Neuron (in vitro differentiated cells): ENCODE measurements around the gene CRABP2.

Source experiments
- H2AFZ ChIP-seq: one replicate; pipeline ENCODE4 v1.6.1; 2013; ENCODE audit warnings: low read depth, mild to moderate bottlenecking, inconsistent platforms, low read length, moderate library complexity
- H3K27me3 ChIP-seq: one replicate; pipeline ENCODE4 v1.6.1; 2013; ENCODE audit warnings: low read length; ENCODE audit not compliant: insufficient read depth
- H3K36me3 ChIP-seq: one replicate; pipeline ENCODE4 v1.6.1; 2013; ENCODE audit warnings: low read length; ENCODE audit not compliant: insufficient read depth
- H3K4me1 ChIP-seq: one replicate; pipeline ENCODE4 v1.6.1; 2013; ENCODE audit warnings: low read length; ENCODE audit not compliant: insufficient read depth
- H3K4me3 ChIP-seq: 2 replicates; pipeline ENCODE4 v1.5.1; 2013; ENCODE audit warnings: mild to moderate bottlenecking, low read length, moderate library complexity
- H3K9me3 ChIP-seq: one replicate; pipeline ENCODE4 v1.6.1; 2013; ENCODE audit warnings: low read length

The CRABP2 gene

DNA sequence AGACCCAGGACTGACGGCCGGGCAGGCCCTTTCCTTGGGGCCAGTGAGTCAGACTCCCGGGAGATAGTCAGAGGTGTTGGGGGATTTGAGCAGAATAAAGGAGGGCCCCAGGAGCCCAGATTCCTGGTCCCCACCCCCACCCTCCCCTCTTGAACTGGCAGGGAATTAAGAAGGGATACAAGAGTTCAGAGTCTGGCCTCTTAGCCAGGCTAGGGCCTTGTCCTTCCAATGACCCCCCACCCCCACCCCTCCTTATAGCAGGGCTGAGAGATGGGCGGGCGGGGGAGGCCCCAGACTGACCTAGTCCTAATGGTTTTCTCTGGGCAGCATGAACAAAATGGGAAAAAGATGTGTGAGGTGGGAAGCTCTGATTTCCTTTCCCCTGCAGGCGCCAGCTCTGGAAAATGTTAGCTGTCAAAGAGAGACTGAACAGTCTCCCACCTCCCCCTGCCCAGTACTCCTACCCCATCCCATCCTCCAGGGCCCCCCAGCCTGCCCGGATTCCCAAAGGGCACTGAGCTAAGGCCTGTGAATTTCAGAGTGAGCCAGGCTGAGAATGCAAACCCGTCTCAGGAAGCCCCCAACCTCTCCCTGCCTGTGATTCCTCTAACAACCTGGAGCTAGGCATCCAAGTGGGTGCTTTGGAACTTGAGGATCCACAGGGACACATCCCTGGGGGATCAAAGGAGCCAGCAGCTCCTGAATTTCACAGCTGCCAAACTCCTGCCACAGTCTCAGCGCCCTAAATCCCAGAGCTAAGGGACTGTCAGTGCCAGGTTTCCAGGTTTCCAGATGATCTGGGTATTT, 5.8 kb upstream of the CRABP2 start:
- H2AFZ ChIP-seq: no peak overlapping the region
- H3K4me1 ChIP-seq: peaks cover 46% of the 10 kb centered on the region
- H3K36me3 ChIP-seq: no peaks in the 10 kb centered on the region
- no peak overlapping the region for H3K4me3 ChIP-seq
- H3K9me3 ChIP-seq: no peaks in the 10 kb centered on the region
- no peaks in the 10 kb centered on the region for H3K27me3 ChIP-seq

GRCh38 chr1:156709757-156710489, 4.5 kb upstream of the CRABP2 start:
- Histone ChIP-seq H3K36me3 (no peaks in the 10 kb centered on the region), H3K27me3 (no peaks in the 10 kb centered on the region), H3K4me3 (no peak overlapping the region), H2AFZ (no peak overlapping the region), H3K4me1 (peaks cover 56% of the 10 kb centered on the region), H3K9me3 (no peaks in the 10 kb centered on the region)

GRCh38 chr1:156709031-156709430, 3.6 kb upstream of the CRABP2 start:
- no peaks in the 10 kb centered on the region for H3K9me3 ChIP-seq
- no peak overlapping the region for H2AFZ ChIP-seq
- H3K4me3 ChIP-seq: no peak overlapping the region
- H3K36me3 ChIP-seq: no peaks in the 10 kb centered on the region
- H3K4me1 ChIP-seq: peaks cover 65% of the 10 kb centered on the region
- no peaks in the 10 kb centered on the region for H3K27me3 ChIP-seq

GRCh38 chr1:156708218-156708661, 2.9 kb upstream of the CRABP2 start:
- H3K9me3 ChIP-seq: no peaks in the 10 kb centered on the region
- no peaks in the 10 kb centered on the region for H3K36me3 ChIP-seq
- H3K4me1 ChIP-seq: peaks cover 72% of the 10 kb centered on the region
- no peaks in the 10 kb centered on the region for H3K27me3 ChIP-seq
- no peak overlapping the region for H2AFZ ChIP-seq
- no peak overlapping the region for H3K4me3 ChIP-seq

GRCh38 chr1:156707417-156708217, 2.2 kb upstream of the CRABP2 start:
- peak overlapping the region; percentile 42 for H3K4me3 ChIP-seq
- H3K4me1 ChIP-seq: peaks cover 72% of the 10 kb centered on the region
- no peaks in the 10 kb centered on the region for H3K9me3 ChIP-seq
- no peaks in the 10 kb centered on the region for H3K27me3 ChIP-seq
- H3K36me3 ChIP-seq: no peaks in the 10 kb centered on the region
- peak overlapping the region; percentile 60 for H2AFZ ChIP-seq

GRCh38 chr1:156706657-156707416, 1.5 kb upstream of the CRABP2 start:
- H3K36me3 ChIP-seq: no peaks in the 10 kb centered on the region
- H3K27me3 ChIP-seq: no peaks in the 10 kb centered on the region
- peak overlapping the region; percentile 42 for H3K4me3 ChIP-seq
- no peaks in the 10 kb centered on the region for H3K9me3 ChIP-seq
- peak overlapping the region; percentile 60 for H2AFZ ChIP-seq
- H3K4me1 ChIP-seq: peaks cover 72% of the 10 kb centered on the region

- Histone ChIP-seq H3K4me1 (peaks cover 72% of the 10 kb centered on the region), H2AFZ (peak overlapping the region; percentile 60), H3K27me3 (no peaks in the 10 kb centered on the region), H3K9me3 (no peaks in the 10 kb centered on the region), H3K36me3 (no peaks in the 10 kb centered on the region), H3K4me3 (peak overlapping the region; percentile 42)
Measured at GRCh38 chr1:156705918-156706656, 704 bp upstream of the CRABP2 start.

DNA sequence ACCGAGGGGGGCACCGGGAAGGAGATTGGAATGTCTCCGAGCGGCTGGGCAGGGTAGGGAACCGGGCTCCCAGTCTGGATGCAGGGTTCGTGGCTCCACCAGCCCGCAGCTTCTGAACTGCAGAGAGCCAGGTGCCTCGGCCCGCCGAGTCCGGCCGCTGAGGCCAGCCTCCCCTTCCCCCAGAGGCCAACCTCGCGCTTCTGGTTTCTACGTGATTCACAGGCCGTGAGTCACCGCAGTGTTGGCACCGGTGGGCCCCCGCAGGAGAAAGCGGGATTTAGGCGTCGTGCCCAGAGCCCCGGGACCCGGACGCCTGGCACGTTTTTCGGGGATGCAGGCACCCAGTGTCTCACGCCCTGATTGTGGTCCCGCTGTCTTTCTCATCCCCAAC, 458 bp downstream of the CRABP2 start:
- H3K36me3 ChIP-seq: no peaks in the 10 kb centered on the region
- no peaks in the 10 kb centered on the region for H3K27me3 ChIP-seq
- peak overlapping the region; percentile 42 for H3K4me3 ChIP-seq
- H3K4me1 ChIP-seq: peaks cover 62% of the 10 kb centered on the region
- peak overlapping the region; percentile 60 for H2AFZ ChIP-seq
- H3K9me3 ChIP-seq: no peaks in the 10 kb centered on the region

GRCh38 chr1:156704166-156704711, 1.1 kb downstream of the CRABP2 start:
- H2AFZ ChIP-seq: no peak overlapping the region
- no peaks in the 10 kb centered on the region for H3K9me3 ChIP-seq
- no peaks in the 10 kb centered on the region for H3K36me3 ChIP-seq
- H3K27me3 ChIP-seq: no peaks in the 10 kb centered on the region
- peak overlapping the region; percentile 42 for H3K4me3 ChIP-seq
- peaks cover 55% of the 10 kb centered on the region for H3K4me1 ChIP-seq

GRCh38 chr1:156703741-156704140, 1.6 kb downstream of the CRABP2 start:
- peaks cover 4% of the 10 kb centered on the region for H3K36me3 ChIP-seq
- no peaks in the 10 kb centered on the region for H3K9me3 ChIP-seq
- H2AFZ ChIP-seq: no peak overlapping the region
- H3K4me1 ChIP-seq: peaks cover 50% of the 10 kb centered on the region
- H3K4me3 ChIP-seq: no peak overlapping the region
- H3K27me3 ChIP-seq: no peaks in the 10 kb centered on the region

DNA sequence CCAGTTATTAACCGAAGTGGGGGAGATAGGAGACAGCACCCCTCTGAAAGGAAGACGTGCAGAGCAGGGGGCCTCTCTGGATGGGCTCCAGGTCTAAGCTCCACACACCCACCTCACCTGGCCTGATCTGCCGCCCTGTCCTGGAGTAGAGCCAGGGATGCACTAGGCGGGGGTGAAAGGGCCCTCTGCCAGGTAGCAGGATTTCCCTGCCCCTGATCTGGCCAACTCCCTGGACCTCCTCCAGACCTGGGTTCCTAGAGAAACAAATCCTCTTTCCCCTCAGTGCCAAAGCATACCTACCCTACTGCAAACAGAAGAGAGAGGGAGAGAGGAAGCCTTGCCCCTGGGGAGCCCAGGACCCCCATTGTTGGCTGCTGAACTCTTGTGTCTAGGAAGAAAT, 2.0 kb downstream of the CRABP2 start:
- peaks cover 4% of the 10 kb centered on the region for H3K36me3 ChIP-seq
- no peak overlapping the region for H3K4me3 ChIP-seq
- H3K27me3 ChIP-seq: no peaks in the 10 kb centered on the region
- H2AFZ ChIP-seq: no peak overlapping the region
- H3K9me3 ChIP-seq: no peaks in the 10 kb centered on the region
- peaks cover 46% of the 10 kb centered on the region for H3K4me1 ChIP-seq
